ENCODE measurements around the gene KRT39.

KRT39 gene

GRCh38 chr17:40984226-40984625 lies 17.5 kb upstream of the KRT39 start, which contains the start of gene KRT40:
Gene KRT40, minus strand, starts transcription at chr17:40984326. Its CDS starts 53 bp downstream, at chr17:40984273.
- Histone ChIP-seq H3K27me3 (replicated peaks; ENCODE audit: control insufficient read depth, insufficient read depth, low read length, poor library complexity, severe bottlenecking) (no peaks in the 10 kb centered on the region), H3K9me3 (ENCODE audit: control insufficient read depth, low read length) (no peaks in the 10 kb centered on the region), H3K36me3 (ENCODE audit: control insufficient read depth, insufficient read depth, low read length) (no peaks in the 10 kb centered on the region), H3K27ac (ENCODE audit: insufficient read depth, low read length, poor library complexity, severe bottlenecking) (no peak within 1 kb of the TSS), H3K4me3 (ENCODE audit: insufficient read depth, low read depth, low read length, poor library complexity, severe bottlenecking) (no peak within 1 kb of the TSS), H3K4me1 (ENCODE audit: control insufficient read depth, insufficient read depth, low read length, poor library complexity, severe bottlenecking) (no peaks in the 10 kb centered on the region)
- no peak for DNase-seq

GRCh38 chr17:40981115-40981514 lies 14.4 kb upstream of the KRT39 start:
- no peaks in the 10 kb centered on the region for H3K27me3 ChIP-seq (replicated peaks; ENCODE audit: control insufficient read depth, insufficient read depth, low read length, poor library complexity, severe bottlenecking)
- no peak for DNase-seq
- no peak overlapping the region for H3K27ac ChIP-seq (ENCODE audit: insufficient read depth, low read length, poor library complexity, severe bottlenecking)
- H3K4me1 ChIP-seq (ENCODE audit: control insufficient read depth, insufficient read depth, low read length, poor library complexity, severe bottlenecking): no peaks in the 10 kb centered on the region
- H3K9me3 ChIP-seq (ENCODE audit: control insufficient read depth, low read length): no peaks in the 10 kb centered on the region
- no peak overlapping the region for H3K4me3 ChIP-seq (ENCODE audit: insufficient read depth, low read depth, low read length, poor library complexity, severe bottlenecking)
- H3K36me3 ChIP-seq (ENCODE audit: control insufficient read depth, insufficient read depth, low read length): no peaks in the 10 kb centered on the region

DNA sequence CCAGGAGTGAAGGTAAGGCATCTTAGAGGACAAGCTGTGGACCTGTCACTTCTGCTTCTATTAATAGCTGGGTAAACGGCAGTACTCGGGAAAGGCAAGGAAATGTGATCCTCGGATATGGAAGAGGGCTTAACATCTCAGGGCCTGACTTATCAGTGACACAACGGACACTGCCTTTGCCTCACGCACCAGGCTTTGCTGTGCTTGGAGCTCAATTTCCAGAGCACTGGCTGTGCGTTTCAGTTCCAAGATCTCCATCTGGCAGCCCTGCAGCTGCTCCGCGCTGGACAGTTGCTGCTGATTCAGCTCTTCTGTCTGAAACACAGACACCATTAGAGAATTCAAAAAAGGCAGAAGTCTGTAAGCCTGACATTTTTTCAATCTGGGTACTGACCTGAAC lies 13.8 kb upstream of the KRT39 start:
- Histone ChIP-seq H3K9me3 (ENCODE audit: control insufficient read depth, low read length) (no peaks in the 10 kb centered on the region), H3K36me3 (ENCODE audit: control insufficient read depth, insufficient read depth, low read length) (no peaks in the 10 kb centered on the region), H3K4me1 (ENCODE audit: control insufficient read depth, insufficient read depth, low read length, poor library complexity, severe bottlenecking) (no peaks in the 10 kb centered on the region), H3K4me3 (ENCODE audit: insufficient read depth, low read depth, low read length, poor library complexity, severe bottlenecking) (no peak overlapping the region), H3K27ac (ENCODE audit: insufficient read depth, low read length, poor library complexity, severe bottlenecking) (no peak overlapping the region), H3K27me3 (replicated peaks; ENCODE audit: control insufficient read depth, insufficient read depth, low read length, poor library complexity, severe bottlenecking) (no peaks in the 10 kb centered on the region)
- DNase-seq: no peak

DNA sequence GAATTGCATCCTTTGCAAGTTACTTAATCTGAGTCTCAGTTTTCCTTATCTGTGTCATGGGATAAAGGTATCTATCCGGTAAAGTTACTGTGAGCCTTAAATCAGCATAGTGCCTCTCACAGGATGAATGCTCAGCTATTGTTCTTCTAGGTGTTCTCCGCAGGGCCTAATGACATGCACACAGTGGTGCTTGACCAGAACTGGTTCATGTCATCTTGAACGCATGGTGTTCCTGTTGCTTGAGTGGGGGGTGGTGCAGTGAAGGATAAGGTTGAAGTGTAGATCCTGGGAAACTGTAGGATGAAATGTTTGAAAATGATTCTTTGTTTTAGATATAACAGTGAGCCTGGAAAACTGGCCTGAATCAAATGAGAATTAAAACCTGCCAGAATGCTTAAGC lies 13.4 kb upstream of the KRT39 start:
- Histone ChIP-seq H3K9me3 (ENCODE audit: control insufficient read depth, low read length) (no peaks in the 10 kb centered on the region), H3K27me3 (replicated peaks; ENCODE audit: control insufficient read depth, insufficient read depth, low read length, poor library complexity, severe bottlenecking) (no peaks in the 10 kb centered on the region), H3K27ac (ENCODE audit: insufficient read depth, low read length, poor library complexity, severe bottlenecking) (no peak overlapping the region), H3K4me3 (ENCODE audit: insufficient read depth, low read depth, low read length, poor library complexity, severe bottlenecking) (no peak overlapping the region), H3K36me3 (ENCODE audit: control insufficient read depth, insufficient read depth, low read length) (no peaks in the 10 kb centered on the region), H3K4me1 (ENCODE audit: control insufficient read depth, insufficient read depth, low read length, poor library complexity, severe bottlenecking) (no peaks in the 10 kb centered on the region)
- DNase-seq: no peak

DNA sequence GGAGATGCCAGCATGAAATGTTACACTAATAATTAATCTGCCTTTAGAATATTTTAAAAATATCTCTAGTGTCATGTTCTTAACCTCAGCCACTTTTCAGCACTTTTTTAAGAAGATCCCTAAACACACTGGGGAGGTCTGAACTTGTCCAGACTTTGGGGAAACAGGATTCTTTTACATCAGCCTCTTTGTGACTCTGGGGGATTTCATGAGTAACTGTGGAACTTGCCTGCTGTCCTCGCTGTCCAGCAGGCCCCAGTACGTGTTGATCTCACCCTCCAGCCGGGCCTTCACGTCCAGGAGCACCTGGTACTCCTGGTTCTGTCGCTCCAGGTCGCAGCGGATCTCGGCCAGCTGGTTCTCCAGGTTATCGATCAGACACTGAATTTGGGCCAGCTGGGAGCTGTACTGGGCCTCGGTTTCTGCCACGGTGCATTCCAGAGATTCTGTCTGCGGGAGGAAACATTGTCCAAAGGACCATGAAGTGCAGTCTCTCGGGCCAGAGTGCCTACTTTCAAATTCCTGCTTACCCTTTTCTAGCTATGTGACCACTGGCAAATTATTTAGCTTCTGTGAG lies 11.9 kb upstream of the KRT39 start:
- no peaks in the 10 kb centered on the region for H3K4me1 ChIP-seq (ENCODE audit: control insufficient read depth, insufficient read depth, low read length, poor library complexity, severe bottlenecking)
- H3K36me3 ChIP-seq (ENCODE audit: control insufficient read depth, insufficient read depth, low read length): no peaks in the 10 kb centered on the region
- H3K9me3 ChIP-seq (ENCODE audit: control insufficient read depth, low read length): no peaks in the 10 kb centered on the region
- H3K27me3 ChIP-seq (replicated peaks; ENCODE audit: control insufficient read depth, insufficient read depth, low read length, poor library complexity, severe bottlenecking): no peaks in the 10 kb centered on the region
- DNase-seq: no peak
- no peak overlapping the region for H3K4me3 ChIP-seq (ENCODE audit: insufficient read depth, low read depth, low read length, poor library complexity, severe bottlenecking)
- H3K27ac ChIP-seq (ENCODE audit: insufficient read depth, low read length, poor library complexity, severe bottlenecking): no peak overlapping the region

DNA sequence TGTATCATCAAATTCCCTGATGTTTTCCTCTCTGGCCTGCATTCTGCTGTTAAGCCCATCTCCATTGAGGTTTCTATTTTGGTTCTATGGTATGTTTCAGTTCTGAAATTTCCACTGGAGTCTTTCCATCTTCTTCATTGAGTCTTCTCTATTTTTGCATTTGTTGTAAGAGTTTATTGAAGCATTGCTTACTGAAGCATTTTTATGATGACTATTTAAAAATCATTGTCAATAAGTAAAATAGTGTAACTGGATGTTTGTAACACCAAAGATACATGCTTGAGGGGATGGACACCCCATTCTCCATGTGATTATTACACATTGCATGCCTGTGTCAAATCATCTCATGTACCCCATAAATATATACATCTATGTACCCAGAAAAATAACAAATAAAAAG lies 8.8 kb upstream of the KRT39 start:
- Histone ChIP-seq H3K27ac (ENCODE audit: insufficient read depth, low read length, poor library complexity, severe bottlenecking) (no peak overlapping the region), H3K27me3 (replicated peaks; ENCODE audit: control insufficient read depth, insufficient read depth, low read length, poor library complexity, severe bottlenecking) (no peaks in the 10 kb centered on the region), H3K4me3 (ENCODE audit: insufficient read depth, low read depth, low read length, poor library complexity, severe bottlenecking) (no peak overlapping the region), H3K9me3 (ENCODE audit: control insufficient read depth, low read length) (no peaks in the 10 kb centered on the region), H3K4me1 (ENCODE audit: control insufficient read depth, insufficient read depth, low read length, poor library complexity, severe bottlenecking) (no peaks in the 10 kb centered on the region), H3K36me3 (ENCODE audit: control insufficient read depth, insufficient read depth, low read length) (no peaks in the 10 kb centered on the region)
- DNase-seq: no peak

DNA sequence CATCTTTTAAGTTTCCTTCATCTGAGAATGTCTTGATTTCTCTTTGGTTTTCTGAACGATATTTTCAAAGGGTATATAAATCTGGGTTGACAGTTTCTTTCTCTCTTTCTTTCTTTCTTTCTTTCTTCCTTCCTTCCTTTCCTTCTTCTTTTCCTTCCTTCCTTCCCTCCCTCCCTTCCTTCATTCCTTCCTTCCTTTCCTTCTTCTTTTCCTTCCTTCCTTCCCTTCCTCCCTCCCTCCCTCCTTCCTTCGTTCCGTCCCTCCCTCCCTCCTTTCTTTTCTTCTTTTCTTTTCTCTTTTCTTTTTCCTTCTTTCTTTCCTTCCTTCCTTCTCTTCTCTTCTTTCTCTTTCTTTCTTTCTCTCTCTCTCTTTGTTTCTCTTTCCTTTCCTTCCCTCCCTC lies 7.6 kb upstream of the KRT39 start:
- H3K4me3 ChIP-seq (ENCODE audit: insufficient read depth, low read depth, low read length, poor library complexity, severe bottlenecking): no peak overlapping the region
- DNase-seq: no peak

GRCh38 chr17:40967582-40967981 lies 834 bp upstream of the KRT39 start:
- no peak for DNase-seq
- H3K27ac ChIP-seq (ENCODE audit: insufficient read depth, low read length, poor library complexity, severe bottlenecking): no peak overlapping the region
- no peaks in the 10 kb centered on the region for H3K36me3 ChIP-seq (ENCODE audit: control insufficient read depth, insufficient read depth, low read length)
- H3K4me3 ChIP-seq (ENCODE audit: insufficient read depth, low read depth, low read length, poor library complexity, severe bottlenecking): no peak overlapping the region
- no peaks in the 10 kb centered on the region for H3K9me3 ChIP-seq (ENCODE audit: control insufficient read depth, low read length)
- H3K27me3 ChIP-seq (replicated peaks; ENCODE audit: control insufficient read depth, insufficient read depth, low read length, poor library complexity, severe bottlenecking): no peaks in the 10 kb centered on the region
- no peaks in the 10 kb centered on the region for H3K4me1 ChIP-seq (ENCODE audit: control insufficient read depth, insufficient read depth, low read length, poor library complexity, severe bottlenecking)

More for the DNA sequence above, 7.6 kb upstream of the KRT39 start:
- H3K27me3 ChIP-seq (replicated peaks; ENCODE audit: control insufficient read depth, insufficient read depth, low read length, poor library complexity, severe bottlenecking): no peaks in the 10 kb centered on the region
- no peaks in the 10 kb centered on the region for H3K9me3 ChIP-seq (ENCODE audit: control insufficient read depth, low read length)
- H3K36me3 ChIP-seq (ENCODE audit: control insufficient read depth, insufficient read depth, low read length): no peaks in the 10 kb centered on the region
- no peak overlapping the region for H3K27ac ChIP-seq (ENCODE audit: insufficient read depth, low read length, poor library complexity, severe bottlenecking)
- no peaks in the 10 kb centered on the region for H3K4me1 ChIP-seq (ENCODE audit: control insufficient read depth, insufficient read depth, low read length, poor library complexity, severe bottlenecking)

DNA sequence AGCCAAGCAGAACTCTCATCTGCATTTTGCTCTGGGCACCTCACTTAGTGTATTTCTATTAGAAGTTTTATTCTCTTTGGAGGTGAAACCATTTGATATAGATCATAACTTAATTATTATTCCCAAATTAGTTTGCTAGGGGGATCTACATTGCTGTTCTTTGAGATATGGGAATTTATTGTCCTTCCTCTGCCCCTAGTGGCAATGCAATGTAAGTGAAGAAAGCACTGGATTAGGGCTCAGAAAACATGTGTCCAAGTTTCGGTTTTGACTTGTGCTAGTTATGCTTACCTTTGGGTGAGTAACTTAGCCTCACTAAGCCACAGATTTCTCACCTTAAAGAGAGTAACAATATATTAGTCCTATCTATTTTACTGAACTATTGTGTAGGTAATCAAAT lies 2.9 kb downstream of the KRT39 start:
- Histone ChIP-seq H3K4me3 (ENCODE audit: insufficient read depth, low read depth, low read length, poor library complexity, severe bottlenecking) (no peak overlapping the region), H3K27me3 (replicated peaks; ENCODE audit: control insufficient read depth, insufficient read depth, low read length, poor library complexity, severe bottlenecking) (no peaks in the 10 kb centered on the region), H3K4me1 (ENCODE audit: control insufficient read depth, insufficient read depth, low read length, poor library complexity, severe bottlenecking) (no peaks in the 10 kb centered on the region), H3K27ac (ENCODE audit: insufficient read depth, low read length, poor library complexity, severe bottlenecking) (no peak overlapping the region), H3K36me3 (ENCODE audit: control insufficient read depth, insufficient read depth, low read length) (no peaks in the 10 kb centered on the region), H3K9me3 (ENCODE audit: control insufficient read depth, low read length) (no peaks in the 10 kb centered on the region)
- DNase-seq: no peak

DNA sequence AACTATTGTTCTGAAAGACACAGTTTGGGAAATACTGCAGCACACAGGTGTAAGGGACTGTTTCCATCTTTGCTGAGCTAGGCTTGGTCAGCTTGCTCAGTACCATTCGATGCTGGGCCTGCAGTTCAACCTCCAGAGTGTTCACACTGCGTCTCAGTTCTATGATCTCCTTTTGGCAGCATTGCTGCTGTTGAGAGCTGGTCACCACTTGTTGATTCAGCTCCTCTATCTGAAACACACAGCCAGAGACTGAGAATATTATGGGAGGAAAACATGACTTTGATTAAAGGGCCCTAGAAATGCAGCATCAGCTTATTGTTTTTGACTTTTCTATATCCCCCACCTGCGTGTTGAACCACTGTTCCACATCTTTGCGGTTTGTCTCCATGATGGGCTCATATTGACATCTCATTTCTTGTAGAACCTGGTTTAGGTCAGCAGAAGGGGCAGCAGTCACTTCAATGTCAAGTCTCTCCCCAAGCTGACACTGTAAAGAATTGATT lies 4.6 kb downstream of the KRT39 start:
- H3K27ac ChIP-seq (ENCODE audit: insufficient read depth, low read length, poor library complexity, severe bottlenecking): no peak overlapping the region

More for the DNA sequence above, 4.6 kb downstream of the KRT39 start:
- H3K36me3 ChIP-seq (ENCODE audit: control insufficient read depth, insufficient read depth, low read length): no peaks in the 10 kb centered on the region
- H3K27me3 ChIP-seq (replicated peaks; ENCODE audit: control insufficient read depth, insufficient read depth, low read length, poor library complexity, severe bottlenecking): no peaks in the 10 kb centered on the region
- H3K9me3 ChIP-seq (ENCODE audit: control insufficient read depth, low read length): no peaks in the 10 kb centered on the region
- H3K4me3 ChIP-seq (ENCODE audit: insufficient read depth, low read depth, low read length, poor library complexity, severe bottlenecking): no peak overlapping the region
- DNase-seq: no peak
- H3K4me1 ChIP-seq (ENCODE audit: control insufficient read depth, insufficient read depth, low read length, poor library complexity, severe bottlenecking): no peaks in the 10 kb centered on the region
